Measurements from ENCODE around the gene RRP7A. TPM values are rescaled to one million over a fixed set of nuclear protein-coding genes. Genes with fewer than 3 reads are reported as not detected.
A peak's percentile ranks its signal among the peaks of the same experiment; 100 is the strongest.

RRP7A gene
- total and polyA plus RNA-seq, 2 of the 13 experiments (the other 11 are each of a cell fraction or from before 2014, with no cell fraction given), result 15.3 to 41.6 TPM

GRCh38 chr22:42544686-42545085, 25.1 kb upstream of the RRP7A start (continued):
- TF ChIP-seq, protein P1, sequence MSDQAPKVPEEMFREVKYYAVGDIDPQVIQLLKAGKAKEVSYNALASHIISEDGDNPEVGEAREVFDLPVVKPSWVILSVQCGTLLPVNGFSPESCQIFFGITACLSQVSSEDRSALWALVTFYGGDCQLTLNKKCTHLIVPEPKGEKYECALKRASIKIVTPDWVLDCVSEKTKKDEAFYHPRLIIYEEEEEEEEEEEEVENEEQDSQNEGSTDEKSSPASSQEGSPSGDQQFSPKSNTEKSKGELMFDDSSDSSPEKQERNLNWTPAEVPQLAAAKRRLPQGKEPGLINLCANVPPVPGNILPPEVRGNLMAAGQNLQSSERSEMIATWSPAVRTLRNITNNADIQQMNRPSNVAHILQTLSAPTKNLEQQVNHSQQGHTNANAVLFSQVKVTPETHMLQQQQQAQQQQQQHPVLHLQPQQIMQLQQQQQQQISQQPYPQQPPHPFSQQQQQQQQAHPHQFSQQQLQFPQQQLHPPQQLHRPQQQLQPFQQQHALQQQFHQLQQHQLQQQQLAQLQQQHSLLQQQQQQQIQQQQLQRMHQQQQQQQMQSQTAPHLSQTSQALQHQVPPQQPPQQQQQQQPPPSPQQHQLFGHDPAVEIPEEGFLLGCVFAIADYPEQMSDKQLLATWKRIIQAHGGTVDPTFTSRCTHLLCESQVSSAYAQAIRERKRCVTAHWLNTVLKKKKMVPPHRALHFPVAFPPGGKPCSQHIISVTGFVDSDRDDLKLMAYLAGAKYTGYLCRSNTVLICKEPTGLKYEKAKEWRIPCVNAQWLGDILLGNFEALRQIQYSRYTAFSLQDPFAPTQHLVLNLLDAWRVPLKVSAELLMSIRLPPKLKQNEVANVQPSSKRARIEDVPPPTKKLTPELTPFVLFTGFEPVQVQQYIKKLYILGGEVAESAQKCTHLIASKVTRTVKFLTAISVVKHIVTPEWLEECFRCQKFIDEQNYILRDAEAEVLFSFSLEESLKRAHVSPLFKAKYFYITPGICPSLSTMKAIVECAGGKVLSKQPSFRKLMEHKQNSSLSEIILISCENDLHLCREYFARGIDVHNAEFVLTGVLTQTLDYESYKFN (CRISPR knock-in tag; conservative IDR thresholded peaks at IDR 0.05), result peak; percentile 43
- TF ChIP-seq ZNF672 (CRISPR knock-in tag; IDR thresholded peaks at IDR 0.05) (no peak), ISX (CRISPR knock-in tag; conservative IDR thresholded peaks at IDR 0.05) (no peak), FOXC1 (CRISPR knock-in tag; IDR thresholded peaks at IDR 0.05; ENCODE audit: borderline replicate concordance) (no peak), HNRNPLL (IDR thresholded peaks at IDR 0.05; ENCODE audit: low read depth, low read length, poor library complexity, severe bottlenecking) (no peak), FLYWCH1 (CRISPR knock-in tag; IDR thresholded peaks at IDR 0.05) (no peak), TEAD3 (CRISPR knock-in tag; optimal IDR thresholded peaks at IDR 0.05; ENCODE audit: borderline replicate concordance) (peak; percentile 63), FOXO4 (CRISPR knock-in tag; conservative IDR thresholded peaks at IDR 0.05) (no peak), NFRKB (IDR thresholded peaks at IDR 0.05) (no peak), GTF3A (CRISPR knock-in tag; conservative IDR thresholded peaks at IDR 0.05) (no peak)
- TF ChIP-seq, protein P2, sequence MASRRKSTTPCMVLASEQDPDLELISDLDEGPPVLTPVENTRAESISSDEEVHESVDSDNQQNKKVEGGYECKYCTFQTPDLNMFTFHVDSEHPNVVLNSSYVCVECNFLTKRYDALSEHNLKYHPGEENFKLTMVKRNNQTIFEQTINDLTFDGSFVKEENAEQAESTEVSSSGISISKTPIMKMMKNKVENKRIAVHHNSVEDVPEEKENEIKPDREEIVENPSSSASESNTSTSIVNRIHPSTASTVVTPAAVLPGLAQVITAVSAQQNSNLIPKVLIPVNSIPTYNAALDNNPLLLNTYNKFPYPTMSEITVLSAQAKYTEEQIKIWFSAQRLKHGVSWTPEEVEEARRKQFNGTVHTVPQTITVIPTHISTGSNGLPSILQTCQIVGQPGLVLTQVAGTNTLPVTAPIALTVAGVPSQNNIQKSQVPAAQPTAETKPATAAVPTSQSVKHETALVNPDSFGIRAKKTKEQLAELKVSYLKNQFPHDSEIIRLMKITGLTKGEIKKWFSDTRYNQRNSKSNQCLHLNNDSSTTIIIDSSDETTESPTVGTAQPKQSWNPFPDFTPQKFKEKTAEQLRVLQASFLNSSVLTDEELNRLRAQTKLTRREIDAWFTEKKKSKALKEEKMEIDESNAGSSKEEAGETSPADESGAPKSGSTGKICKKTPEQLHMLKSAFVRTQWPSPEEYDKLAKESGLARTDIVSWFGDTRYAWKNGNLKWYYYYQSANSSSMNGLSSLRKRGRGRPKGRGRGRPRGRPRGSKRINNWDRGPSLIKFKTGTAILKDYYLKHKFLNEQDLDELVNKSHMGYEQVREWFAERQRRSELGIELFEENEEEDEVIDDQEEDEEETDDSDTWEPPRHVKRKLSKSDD (CRISPR knock-in tag; IDR thresholded peaks at IDR 0.05; ENCODE audit: low read depth), result no peak
- TF ChIP-seq, protein P3, sequence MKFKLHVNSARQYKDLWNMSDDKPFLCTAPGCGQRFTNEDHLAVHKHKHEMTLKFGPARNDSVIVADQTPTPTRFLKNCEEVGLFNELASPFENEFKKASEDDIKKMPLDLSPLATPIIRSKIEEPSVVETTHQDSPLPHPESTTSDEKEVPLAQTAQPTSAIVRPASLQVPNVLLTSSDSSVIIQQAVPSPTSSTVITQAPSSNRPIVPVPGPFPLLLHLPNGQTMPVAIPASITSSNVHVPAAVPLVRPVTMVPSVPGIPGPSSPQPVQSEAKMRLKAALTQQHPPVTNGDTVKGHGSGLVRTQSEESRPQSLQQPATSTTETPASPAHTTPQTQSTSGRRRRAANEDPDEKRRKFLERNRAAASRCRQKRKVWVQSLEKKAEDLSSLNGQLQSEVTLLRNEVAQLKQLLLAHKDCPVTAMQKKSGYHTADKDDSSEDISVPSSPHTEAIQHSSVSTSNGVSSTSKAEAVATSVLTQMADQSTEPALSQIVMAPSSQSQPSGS (CRISPR knock-in tag; IDR thresholded peaks at IDR 0.05), result no peak
- TF ChIP-seq, protein P4, sequence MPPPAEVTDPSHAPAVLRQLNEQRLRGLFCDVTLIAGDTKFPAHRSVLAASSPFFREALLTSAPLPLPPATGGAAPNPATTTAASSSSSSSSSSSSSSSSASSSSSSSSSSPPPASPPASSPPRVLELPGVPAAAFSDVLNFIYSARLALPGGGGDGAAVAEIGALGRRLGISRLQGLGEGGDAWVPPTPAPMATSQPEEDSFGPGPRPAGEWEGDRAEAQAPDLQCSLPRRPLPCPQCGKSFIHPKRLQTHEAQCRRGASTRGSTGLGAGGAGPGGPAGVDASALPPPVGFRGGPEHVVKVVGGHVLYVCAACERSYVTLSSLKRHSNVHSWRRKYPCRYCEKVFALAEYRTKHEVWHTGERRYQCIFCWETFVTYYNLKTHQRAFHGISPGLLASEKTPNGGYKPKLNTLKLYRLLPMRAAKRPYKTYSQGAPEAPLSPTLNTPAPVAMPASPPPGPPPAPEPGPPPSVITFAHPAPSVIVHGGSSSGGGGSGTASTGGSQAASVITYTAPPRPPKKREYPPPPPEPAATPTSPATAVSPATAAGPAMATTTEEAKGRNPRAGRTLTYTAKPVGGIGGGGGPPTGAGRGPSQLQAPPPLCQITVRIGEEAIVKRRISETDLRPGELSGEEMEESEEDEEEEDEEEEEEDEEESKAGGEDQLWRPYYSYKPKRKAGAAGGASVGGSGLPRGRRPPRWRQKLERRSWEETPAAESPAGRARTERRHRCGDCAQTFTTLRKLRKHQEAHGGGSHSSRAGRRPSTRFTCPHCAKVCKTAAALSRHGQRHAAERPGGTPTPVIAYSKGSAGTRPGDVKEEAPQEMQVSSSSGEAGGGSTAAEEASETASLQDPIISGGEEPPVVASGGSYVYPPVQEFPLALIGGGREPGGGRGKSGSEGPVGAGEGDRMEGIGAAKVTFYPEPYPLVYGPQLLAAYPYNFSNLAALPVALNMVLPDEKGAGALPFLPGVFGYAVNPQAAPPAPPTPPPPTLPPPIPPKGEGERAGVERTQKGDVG (CRISPR knock-in tag; IDR thresholded peaks at IDR 0.05; ENCODE audit: borderline replicate concordance), result no peak
- TF ChIP-seq, protein P5, sequence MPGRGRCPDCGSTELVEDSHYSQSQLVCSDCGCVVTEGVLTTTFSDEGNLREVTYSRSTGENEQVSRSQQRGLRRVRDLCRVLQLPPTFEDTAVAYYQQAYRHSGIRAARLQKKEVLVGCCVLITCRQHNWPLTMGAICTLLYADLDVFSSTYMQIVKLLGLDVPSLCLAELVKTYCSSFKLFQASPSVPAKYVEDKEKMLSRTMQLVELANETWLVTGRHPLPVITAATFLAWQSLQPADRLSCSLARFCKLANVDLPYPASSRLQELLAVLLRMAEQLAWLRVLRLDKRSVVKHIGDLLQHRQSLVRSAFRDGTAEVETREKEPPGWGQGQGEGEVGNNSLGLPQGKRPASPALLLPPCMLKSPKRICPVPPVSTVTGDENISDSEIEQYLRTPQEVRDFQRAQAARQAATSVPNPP (CRISPR knock-in tag; IDR thresholded peaks at IDR 0.05), result no peak
